Ovary (tissue), 3 donors: Measurements from ENCODE around the gene LGALS8.

ENCODE experiments used
- POLR2A ChIP-seq: fragments of 450-650 bp; IDR thresholded peaks from one replicate; pipeline ENCODE4 v1.6.1; 2017; ENCODE audit warnings: antibody characterized with exemption, mild to moderate bottlenecking, moderate library complexity
- TF ChIP-seq, protein P1 (sequence below), 3 donors: fragments of 450-650 bp in 2 of 3; fragments of 200-600 bp in 1 of 3; IDR thresholded peaks; one replicate each; pipeline versions ENCODE4 v1.5.1 to v1.8.0; 2016 to 2022; ENCODE audit warnings: antibody characterized with exemption in 3 of 3, mild to moderate bottlenecking in 1 of 3
- donor health status: DM: no; HTN: no; CAD: no.

DNA sequence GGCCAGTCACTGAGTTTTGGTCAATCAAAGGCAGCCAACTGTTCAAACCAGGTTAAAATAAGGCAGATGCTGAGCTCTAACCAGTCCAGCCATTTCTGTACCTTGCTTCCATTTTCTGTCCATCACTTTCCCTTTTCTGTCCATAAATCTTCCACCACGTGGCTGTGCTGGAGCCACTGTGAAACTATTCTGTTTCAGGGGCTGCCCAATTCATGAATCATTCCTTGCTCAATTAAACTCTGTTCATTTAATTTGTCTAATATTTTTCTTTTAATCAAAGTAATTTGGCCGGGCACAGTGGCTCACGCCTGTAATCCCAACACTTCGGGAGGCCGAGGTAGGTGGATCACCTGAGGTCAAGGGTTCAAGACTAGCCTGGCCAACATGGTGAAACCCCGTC, 22.7 kb upstream of the LGALS8 start:
- TF ChIP-seq POLR2A = no peak
- TF ChIP-seq, protein P1, sequence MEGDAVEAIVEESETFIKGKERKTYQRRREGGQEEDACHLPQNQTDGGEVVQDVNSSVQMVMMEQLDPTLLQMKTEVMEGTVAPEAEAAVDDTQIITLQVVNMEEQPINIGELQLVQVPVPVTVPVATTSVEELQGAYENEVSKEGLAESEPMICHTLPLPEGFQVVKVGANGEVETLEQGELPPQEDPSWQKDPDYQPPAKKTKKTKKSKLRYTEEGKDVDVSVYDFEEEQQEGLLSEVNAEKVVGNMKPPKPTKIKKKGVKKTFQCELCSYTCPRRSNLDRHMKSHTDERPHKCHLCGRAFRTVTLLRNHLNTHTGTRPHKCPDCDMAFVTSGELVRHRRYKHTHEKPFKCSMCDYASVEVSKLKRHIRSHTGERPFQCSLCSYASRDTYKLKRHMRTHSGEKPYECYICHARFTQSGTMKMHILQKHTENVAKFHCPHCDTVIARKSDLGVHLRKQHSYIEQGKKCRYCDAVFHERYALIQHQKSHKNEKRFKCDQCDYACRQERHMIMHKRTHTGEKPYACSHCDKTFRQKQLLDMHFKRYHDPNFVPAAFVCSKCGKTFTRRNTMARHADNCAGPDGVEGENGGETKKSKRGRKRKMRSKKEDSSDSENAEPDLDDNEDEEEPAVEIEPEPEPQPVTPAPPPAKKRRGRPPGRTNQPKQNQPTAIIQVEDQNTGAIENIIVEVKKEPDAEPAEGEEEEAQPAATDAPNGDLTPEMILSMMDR (IDR thresholded peaks at IDR 0.05) = no peak
